ENCODE measurements around the gene PRTFDC1.

GRCh38 chr10:24800861-24801260 is 151.5 kb downstream of the PRTFDC1 start:
- TF ChIP-seq, protein P1, sequence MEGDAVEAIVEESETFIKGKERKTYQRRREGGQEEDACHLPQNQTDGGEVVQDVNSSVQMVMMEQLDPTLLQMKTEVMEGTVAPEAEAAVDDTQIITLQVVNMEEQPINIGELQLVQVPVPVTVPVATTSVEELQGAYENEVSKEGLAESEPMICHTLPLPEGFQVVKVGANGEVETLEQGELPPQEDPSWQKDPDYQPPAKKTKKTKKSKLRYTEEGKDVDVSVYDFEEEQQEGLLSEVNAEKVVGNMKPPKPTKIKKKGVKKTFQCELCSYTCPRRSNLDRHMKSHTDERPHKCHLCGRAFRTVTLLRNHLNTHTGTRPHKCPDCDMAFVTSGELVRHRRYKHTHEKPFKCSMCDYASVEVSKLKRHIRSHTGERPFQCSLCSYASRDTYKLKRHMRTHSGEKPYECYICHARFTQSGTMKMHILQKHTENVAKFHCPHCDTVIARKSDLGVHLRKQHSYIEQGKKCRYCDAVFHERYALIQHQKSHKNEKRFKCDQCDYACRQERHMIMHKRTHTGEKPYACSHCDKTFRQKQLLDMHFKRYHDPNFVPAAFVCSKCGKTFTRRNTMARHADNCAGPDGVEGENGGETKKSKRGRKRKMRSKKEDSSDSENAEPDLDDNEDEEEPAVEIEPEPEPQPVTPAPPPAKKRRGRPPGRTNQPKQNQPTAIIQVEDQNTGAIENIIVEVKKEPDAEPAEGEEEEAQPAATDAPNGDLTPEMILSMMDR (IDR thresholded peaks at IDR 0.05), result no peak
- TF ChIP-seq POLR2A (IDR thresholded peaks at IDR 0.05; ENCODE audit: low read depth) (no peak), POLR2AphosphoS5 (IDR thresholded peaks at IDR 0.05) (no peak)

Data from esophagus muscularis mucosa (tissue), 3 donors.